Measurements from ENCODE around the gene SOX5.
A peak's percentile ranks its signal among the peaks of the same experiment; 100 is the strongest.

The SOX5 gene

GRCh38 chr12:23585156-23585781, 364.2 kb downstream of the SOX5 start:
- no peak for DNase-seq

DNA sequence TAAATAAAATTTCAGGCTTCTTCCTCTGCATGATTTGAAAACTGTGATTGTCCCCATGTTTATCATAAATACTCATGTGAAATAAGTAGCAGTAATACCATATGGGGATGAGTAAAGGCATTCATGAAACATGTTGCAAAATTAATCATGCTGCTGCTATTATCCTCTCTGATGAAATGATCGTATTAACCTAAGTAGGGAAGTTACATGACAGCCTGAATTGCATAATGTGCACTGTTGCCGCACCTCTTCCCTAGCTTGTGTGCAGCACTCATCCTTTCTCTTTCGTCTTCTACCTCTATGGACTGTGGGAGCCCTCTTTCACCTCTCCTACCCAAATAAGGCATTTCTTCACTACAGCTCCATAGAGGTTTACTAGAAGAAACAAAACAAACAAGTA, 367.6 kb downstream of the SOX5 start:
- peak; percentile 60 for DNase-seq

DNA sequence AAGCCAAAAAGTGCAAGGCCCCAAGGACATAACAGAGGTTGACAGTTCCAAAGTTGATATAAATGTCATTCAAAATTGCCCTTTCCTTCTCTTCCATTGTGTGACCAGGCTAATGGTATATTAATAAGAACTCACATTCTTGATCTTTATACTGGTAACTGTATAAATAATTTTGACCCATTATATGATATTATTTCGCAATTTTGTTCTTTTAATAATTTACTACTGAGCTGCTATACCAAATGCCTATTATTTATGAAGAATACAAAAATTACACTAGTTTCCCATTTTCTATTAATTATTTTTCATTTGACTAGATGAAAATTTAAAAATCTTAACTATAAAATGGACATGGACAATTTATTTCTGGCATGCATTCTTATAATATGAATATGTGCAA, 370.2 kb downstream of the SOX5 start:
- DNase-seq, result no peak

DNA sequence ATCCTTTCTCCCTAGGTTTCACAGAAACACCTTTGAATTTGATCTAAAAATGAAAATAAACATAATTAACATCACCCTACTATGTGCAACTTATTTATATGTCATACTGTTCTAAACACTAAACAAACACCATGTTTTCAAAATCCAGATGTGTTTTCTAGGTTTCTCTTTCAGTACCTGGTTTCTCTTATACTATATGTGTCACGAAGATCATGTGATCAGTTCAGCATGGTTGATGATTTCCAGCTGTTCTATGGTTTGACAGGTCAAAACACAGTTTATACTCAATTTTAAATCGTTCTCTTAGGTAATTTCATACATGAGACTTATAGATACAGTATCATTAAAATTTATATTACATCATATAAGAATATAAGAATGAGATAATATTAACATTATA, 373.1 kb downstream of the SOX5 start:
- no peak for DNase-seq

DNA sequence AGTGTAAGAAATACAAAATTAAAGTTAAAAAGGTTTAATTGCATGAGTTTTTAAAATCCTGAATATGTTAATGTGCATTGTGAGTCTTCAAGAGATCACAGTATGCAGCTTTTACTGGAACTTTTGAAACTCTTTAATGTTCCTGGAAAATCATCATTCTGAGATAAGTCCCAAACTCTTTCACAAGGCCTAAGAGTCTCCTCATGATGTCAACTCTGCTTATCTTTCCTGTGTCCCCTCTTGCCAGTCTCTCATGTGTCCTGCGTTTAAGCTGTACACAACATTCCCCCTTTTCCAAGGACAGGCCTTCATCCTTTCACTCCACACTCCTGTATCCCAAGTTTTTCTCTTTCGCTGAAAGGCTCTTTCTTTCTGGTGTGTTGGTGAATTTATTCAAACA, 380.1 kb downstream of the SOX5 start:
- DNase-seq, result no peak

DNA sequence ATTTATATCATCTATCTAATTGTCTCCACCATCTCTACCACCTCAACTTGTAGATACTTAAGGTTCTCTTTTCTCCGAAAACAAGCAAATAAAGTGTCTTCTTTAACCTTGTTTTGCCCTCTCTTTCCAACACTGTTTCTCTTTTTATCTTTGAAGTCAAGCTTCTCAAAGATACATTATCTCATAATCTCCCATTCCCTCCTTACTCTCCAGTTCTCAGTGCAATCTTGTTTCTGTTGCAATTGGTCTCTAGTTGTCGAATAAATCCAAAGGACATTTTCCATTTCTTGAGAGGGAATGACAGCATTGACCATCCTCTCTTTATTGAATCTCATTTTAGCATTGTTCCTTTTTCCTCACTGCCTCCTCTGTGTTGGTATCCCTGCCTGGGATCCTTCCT, 383.3 kb downstream of the SOX5 start:
- no peak for DNase-seq

GRCh38 chr12:23564451-23565152, 384.9 kb downstream of the SOX5 start:
- peak; percentile 97 for DNase-seq

DNA sequence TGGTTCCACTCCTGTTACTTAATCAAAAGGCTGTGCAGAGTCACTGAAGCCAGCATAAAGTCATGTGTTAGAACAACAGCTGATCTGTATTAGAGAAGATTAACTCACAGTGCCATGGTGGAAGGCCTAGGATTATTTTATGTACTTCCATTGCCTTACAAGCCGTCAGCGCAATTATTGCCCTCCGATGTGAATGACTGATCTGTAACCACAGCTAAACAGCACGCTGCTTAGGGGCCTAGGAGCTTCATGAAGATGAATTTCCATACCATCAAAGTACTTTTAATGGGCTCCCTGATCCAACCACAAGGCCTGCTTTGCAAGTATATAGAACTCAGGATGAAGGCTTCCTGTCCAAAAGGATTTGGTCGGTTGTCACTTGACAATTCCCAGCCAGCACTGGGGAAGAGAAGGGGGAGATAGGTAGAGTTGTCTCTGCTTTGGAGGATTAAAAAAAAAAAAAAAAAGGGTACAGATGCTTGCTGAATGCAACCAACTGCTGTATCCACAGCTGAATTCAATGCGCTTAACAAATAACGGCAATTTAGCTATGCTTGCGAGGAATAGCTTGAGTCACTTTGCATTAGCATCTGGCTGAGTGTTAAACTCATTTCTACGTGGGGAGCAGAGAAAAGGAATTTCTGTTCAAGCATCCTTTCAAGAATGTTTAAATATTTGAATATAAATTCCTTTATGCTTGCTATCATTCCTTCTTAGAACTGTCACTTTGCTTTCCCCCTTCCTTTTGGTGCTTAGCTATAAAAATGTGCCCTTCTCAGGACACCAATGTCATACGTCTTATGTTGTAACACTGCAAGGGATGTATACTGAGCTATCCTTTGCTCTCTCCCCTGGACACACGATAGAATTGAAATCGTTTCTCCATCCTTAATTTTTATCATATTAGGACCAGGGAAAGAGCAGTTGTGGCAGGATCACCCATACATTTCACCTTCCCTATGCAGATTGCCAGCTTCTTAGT, 387.8 kb downstream of the SOX5 start:
- peak; percentile 97 for DNase-seq

- DNase-seq, result no peak
Measured at GRCh38 chr12:23560611-23561010, 388.9 kb downstream of the SOX5 start.

DNA sequence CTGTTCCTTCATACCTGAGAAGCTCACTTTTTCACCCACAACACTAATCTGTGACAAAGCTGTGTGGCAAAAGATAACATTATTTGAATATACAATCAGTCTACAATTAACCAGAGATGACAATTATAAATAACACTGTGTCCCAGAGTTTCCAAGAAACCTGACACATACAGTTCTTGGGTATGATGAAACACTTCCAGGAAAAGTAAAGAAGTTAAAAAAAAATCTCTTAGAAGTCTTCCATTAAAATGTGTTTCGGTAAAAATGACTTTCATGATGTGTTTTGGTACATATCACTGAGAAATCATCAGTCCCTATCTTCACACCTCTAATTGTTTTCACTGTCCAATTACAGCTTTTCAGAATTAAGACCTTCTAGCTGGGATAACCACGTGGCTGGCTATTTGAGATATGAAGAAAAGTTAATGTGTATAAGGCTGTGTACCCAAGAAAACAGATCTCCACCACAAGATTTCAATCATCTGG, 390.2 kb downstream of the SOX5 start:
- no peak for DNase-seq

GRCh38 chr12:23556661-23557060, 392.8 kb downstream of the SOX5 start:
- no peak for DNase-seq

DNA sequence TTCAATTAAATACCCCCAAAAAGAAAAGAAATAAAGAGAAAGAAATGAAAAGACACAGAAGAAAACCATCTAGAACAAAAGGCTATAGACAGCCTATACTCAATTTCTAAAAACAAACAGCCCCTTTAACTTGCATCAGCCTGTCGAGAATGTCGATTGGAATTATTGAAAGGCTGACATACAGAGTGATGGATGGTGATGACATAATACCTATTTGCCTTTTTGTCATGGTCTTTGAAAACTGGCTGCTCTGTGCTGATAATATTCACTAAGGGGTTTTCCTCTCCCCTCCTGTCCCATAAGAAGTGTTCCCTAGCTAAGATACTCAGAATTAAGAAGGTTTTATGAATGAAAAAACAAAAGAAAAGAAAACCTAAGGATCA, 393.7 kb downstream of the SOX5 start:
- DNase-seq, result no peak

GRCh38 chr12:23555180-23555824, 394.2 kb downstream of the SOX5 start:
- no peak for DNase-seq

DNA sequence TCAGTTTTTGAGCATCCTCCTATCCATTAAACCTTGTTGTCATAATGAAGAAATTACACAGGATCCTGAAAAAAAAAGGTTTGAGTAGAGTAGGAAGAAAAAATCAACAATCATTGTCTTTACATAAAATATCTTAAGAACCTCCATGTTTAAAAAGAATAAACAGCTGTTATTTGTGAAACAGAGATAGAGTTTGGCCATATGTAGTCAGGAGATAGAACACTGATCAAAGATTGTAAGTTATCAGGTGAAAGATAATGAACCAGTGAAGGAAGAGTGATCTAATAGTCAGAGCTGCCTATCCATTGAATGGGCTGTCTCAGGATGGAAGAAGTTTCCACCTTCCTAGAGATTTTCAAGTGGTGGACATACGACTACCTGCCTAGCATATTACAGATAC, 397.1 kb downstream of the SOX5 start:
- no peak for DNase-seq

DNA sequence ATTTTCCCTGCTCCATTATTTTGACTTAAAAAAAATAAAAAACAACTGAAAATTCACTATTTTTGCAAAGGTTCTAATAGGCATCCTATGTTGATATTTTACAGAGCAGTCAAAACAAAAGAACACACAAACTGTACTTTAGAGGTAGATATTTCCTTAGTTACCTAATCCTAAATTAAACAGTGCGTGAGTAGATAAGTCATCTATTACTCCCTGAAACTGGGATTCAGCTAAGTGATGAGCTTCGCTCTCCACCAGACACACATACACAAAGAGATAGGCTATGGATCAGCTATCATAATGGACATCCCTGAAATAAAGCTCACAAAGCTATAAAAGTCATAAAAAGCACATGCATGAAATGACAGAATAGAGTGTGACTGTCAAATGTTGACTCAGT, 398.7 kb downstream of the SOX5 start:
- DNase-seq, result no peak

DNA sequence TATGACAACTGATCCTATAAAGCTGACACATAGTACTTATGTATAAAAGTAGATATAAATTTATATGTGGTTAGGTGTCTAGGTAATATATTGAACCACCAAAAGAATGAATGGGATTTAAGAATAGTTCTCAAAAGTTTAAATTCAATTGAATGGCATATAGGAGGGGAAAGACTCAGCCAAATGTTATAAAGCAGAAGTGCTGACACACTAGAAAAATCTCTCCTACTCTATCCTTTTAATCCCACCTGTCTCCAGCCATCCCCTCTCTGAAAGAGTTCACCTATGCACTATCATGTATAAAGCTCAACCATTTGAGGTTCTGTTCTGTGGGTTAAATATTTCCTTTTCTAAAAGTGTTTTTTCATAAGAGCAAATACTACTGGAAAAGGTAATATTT, 400.7 kb downstream of the SOX5 start:
- no peak for DNase-seq

- DNase-seq, result no peak
Measured at GRCh38 chr12:23546756-23547155, 402.7 kb downstream of the SOX5 start.

DNA sequence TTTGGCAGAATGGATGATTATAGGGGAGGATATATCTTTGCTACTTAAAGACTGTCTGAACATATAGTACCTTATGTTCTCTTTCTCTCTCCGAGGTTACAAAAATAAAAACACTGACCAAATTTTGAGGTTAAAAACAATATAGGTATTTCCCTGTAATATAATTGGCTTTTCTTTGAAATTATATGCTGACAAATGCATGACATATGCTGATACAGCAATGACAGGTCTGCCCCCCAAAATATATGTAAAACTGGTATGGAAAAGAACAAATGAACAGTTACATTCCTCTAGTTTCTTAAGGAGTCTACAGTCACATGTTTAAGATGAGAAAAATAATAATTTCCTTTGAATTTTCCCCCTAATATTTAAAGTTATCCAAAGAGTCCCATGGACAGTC, 405.7 kb downstream of the SOX5 start:
- no peak for DNase-seq

DNA sequence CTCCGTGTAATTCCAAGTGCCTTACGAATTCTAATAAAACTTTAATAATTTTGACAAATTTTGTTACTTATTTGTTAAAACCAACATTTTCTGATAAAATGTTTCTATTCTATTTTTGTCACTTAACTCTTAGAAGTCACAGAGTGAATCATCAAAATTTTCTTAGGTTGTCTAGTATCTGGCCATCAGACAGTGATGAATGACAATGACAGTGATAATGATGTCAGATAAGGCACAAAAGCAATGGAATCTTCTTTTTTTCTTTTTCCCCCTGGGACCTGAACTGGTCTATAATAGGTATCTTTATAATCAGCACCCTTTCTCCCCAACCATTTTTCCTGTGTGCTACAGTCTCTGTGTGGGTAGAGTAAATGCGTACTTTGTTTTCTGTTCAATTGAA, 407.3 kb downstream of the SOX5 start:
- no peak for DNase-seq

GRCh38 chr12:23540572-23540971, 408.9 kb downstream of the SOX5 start:
- no peak for DNase-seq

DNA sequence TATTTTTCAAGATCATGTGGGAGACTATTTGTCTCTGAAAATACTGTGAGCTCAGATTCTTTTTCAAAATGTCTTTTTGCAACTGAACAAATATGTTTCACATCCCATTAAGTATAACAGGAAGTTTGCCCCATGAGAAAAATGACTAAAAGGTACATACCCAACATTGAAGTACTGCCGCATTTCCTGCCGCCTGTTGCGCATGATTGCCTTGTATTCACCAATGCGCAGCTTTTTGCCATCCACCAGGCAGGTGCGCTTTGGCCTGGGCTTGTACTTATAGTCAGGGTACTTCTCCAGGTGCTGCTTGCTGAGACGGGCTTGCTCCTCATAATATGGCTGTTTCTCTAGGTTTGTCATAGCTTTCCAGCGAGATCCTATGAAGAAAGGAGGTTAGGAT, 413.2 kb downstream of the SOX5 start:
- no peak for DNase-seq

DNA sequence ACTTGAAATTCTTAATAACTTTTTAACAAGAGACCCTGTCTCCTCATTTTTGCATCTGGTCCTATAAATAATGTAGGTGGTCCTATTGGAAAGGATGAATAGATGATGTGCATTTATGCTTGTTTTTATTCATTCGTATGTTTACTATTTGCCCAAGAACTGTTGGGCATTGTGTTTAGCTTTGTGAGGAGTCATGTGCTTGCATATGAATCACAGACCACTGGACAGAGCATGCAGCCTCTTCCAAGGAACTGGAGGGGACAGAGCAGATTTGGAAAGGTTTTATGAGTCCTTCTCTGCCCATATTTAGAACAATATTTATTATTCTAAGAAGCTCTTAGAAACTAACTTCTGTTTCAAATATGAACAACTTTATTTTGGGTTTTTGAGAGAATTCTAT, 414.0 kb downstream of the SOX5 start:
- DNase-seq, result no peak

DNA sequence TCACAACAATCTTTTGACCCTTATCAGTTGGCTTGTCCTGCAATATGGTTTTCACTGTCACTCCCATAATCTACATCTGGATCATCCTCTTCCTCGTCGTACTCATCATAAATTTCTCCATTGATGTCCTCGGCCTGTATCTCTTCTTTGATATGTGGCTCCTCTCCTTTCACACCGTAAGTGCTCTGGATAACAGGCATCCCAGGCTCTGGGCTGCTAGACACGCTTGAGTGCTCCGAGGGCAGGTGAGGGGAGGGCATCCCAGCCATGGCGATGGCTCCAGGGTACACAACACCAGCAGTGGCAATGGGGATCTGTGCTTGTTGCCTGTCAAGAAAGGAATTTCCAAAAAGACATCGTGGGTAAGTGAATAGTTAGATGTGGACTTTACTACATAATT, 415.3 kb downstream of the SOX5 start:
- DNase-seq, result no peak
